Islet of Langerhans (tissue), 1 donor: ENCODE results near the gene IGSF21.

Experiments used
- FAIRE-seq: peaks from one replicate; lab custom pipeline; 2011; peaks lifted over from hg19 to GRCh38; lab: Jason Lieb, UNC

Gene IGSF21

GRCh38 chr1:18107369-18108298 lies at the start of gene IGSF21:
TSS of gene IGSF21 (plus strand) at chr1:18107798. CDS start at chr1:18108129, 331 bp downstream.
- FAIRE-seq, result no peak

- no peak for FAIRE-seq
These were observed 49.2 kb upstream of the IGSF21 start for GRCh38 chr1:18058206-18058921.

- no peak for FAIRE-seq
These were observed 48.5 kb upstream of the IGSF21 start for GRCh38 chr1:18058981-18059605.

- no peak for FAIRE-seq
These were observed 47.2 kb upstream of the IGSF21 start for GRCh38 chr1:18060366-18060765.

GRCh38 chr1:18062185-18062584 lies 45.4 kb upstream of the IGSF21 start:
- no peak for FAIRE-seq

- FAIRE-seq, result no peak
These were observed 43.1 kb upstream of the IGSF21 start for GRCh38 chr1:18064534-18064933.

GRCh38 chr1:18066576-18066975 lies 41.0 kb upstream of the IGSF21 start:
- FAIRE-seq, result no peak

- FAIRE-seq, result no peak
These were observed 37.7 kb upstream of the IGSF21 start for GRCh38 chr1:18069903-18070302.

- no peak for FAIRE-seq
These were observed 35.5 kb upstream of the IGSF21 start for GRCh38 chr1:18072066-18072465.

- FAIRE-seq, result no peak
These were observed 34.4 kb upstream of the IGSF21 start for GRCh38 chr1:18073066-18073642.

GRCh38 chr1:18077657-18078215 lies 29.9 kb upstream of the IGSF21 start:
- no peak for FAIRE-seq

GRCh38 chr1:18079941-18080735 lies 27.5 kb upstream of the IGSF21 start:
- FAIRE-seq, result no peak

- FAIRE-seq, result no peak
These were observed 22.1 kb upstream of the IGSF21 start for GRCh38 chr1:18085387-18086074.

- FAIRE-seq, result no peak
These were observed 19.5 kb upstream of the IGSF21 start for GRCh38 chr1:18088077-18088594.

GRCh38 chr1:18089488-18089887 lies 18.1 kb upstream of the IGSF21 start:
- no peak for FAIRE-seq

GRCh38 chr1:18090636-18091035 lies 17.0 kb upstream of the IGSF21 start:
- no peak for FAIRE-seq

- no peak for FAIRE-seq
These were observed 15.7 kb upstream of the IGSF21 start for GRCh38 chr1:18091660-18092446.

GRCh38 chr1:18093193-18093592 lies 14.4 kb upstream of the IGSF21 start:
- no peak for FAIRE-seq

GRCh38 chr1:18093646-18094045 lies 14.0 kb upstream of the IGSF21 start:
- FAIRE-seq, result no peak

- no peak for FAIRE-seq
These were observed 13.5 kb upstream of the IGSF21 start for GRCh38 chr1:18094096-18094495.
